BJ (cell line): Measurements from ENCODE around the gene GANAB. TPM values are rescaled to one million over a fixed set of nuclear protein-coding genes. Genes with fewer than 3 reads are reported as not detected.

Source experiments
- CTCF ChIA-PET: fragments of 350-600 bp; formaldehyde crosslinking; extraction: SDS; loops from one replicate; lab custom pipeline; 2021; ENCODE audit warnings: antibody characterized with exemption, inconsistent platforms; lab: Yijun Ruan, JAX
- POLR2A ChIA-PET: fragments of 300-600 bp; sonication (Branson Sonifier 250); formaldehyde crosslinking; extraction: SDS; loops from one replicate; lab custom pipeline; 2021; ENCODE audit warnings: antibody characterized with exemption; lab: Charles Lee
- DNase-seq: peaks from one replicate; pipeline ENCODE4 v3.0.0-alpha.2; 2011; ENCODE audit warnings: low read depth
- H3K27me3 ChIP-seq: 2 replicates; pipeline ENCODE4 v1.6.0; 2011; ENCODE audit warnings: low read length; ENCODE audit not compliant: control insufficient read depth, insufficient read depth
- H3K36me3 ChIP-seq: 2 replicates; pipeline ENCODE4 v1.5.1; 2011; ENCODE audit warnings: low read length; ENCODE audit not compliant: control insufficient read depth, insufficient read depth
- H3K4me3 ChIP-seq: 2 replicates; pipeline ENCODE4 v1.5.1; 2011; ENCODE audit warnings: low read depth, mild to moderate bottlenecking, control low read depth, low read length
- polyA plus RNA-seq: library from polyadenylated mRNA; depleted of rRNA; stranded (reverse); fragments of >200 nt; gene quantifications from 2 replicates; pipeline ENCODE4 v1.2.3, GENCODE V29; 2011
- TF ChIP-seq, protein P1 (sequence below): IDR thresholded peaks from 2 replicates; pipeline ENCODE4 v1.5.1; 2011; ENCODE audit warnings: low read depth, mild to moderate bottlenecking, control low read depth, inconsistent platforms, low read length, moderate library complexity; ENCODE audit not compliant: insufficient read depth

The GANAB gene
- polyA plus RNA-seq, 1 experiment, result 463 TPM

GRCh38 chr11:62604460-62605120 lies 41.8 kb downstream of the GANAB start:
- Histone ChIP-seq H3K36me3 (peaks cover 12% of the 10 kb centered on the region), H3K27me3 (no peaks in the 10 kb centered on the region), H3K4me3 (no peak overlapping the region)
- POLR2A ChIA-PET, result no interaction called here
- no peak for DNase-seq
- TF ChIP-seq, protein P1, sequence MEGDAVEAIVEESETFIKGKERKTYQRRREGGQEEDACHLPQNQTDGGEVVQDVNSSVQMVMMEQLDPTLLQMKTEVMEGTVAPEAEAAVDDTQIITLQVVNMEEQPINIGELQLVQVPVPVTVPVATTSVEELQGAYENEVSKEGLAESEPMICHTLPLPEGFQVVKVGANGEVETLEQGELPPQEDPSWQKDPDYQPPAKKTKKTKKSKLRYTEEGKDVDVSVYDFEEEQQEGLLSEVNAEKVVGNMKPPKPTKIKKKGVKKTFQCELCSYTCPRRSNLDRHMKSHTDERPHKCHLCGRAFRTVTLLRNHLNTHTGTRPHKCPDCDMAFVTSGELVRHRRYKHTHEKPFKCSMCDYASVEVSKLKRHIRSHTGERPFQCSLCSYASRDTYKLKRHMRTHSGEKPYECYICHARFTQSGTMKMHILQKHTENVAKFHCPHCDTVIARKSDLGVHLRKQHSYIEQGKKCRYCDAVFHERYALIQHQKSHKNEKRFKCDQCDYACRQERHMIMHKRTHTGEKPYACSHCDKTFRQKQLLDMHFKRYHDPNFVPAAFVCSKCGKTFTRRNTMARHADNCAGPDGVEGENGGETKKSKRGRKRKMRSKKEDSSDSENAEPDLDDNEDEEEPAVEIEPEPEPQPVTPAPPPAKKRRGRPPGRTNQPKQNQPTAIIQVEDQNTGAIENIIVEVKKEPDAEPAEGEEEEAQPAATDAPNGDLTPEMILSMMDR, result no peak
- CTCF ChIA-PET, result interaction anchor here (0.9 kb wide), 1 partner anchor 180 kb away, joined by 3 read pairs; no protein-coding TSS in a partner anchor

- TF ChIP-seq, protein P1, result no peak
- Histone ChIP-seq H3K36me3 (peaks cover 12% of the 10 kb centered on the region), H3K4me3 (no peak overlapping the region), H3K27me3 (no peaks in the 10 kb centered on the region)
- ChIA-PET POLR2A (no interaction called here), CTCF (interaction anchor here (0.8 to 1.4 kb wide), 3 partner anchors 12 to 209 kb away, joined by 3 to 4 read pairs (median 3); partner anchors contain the start of gene TUT1)
- DNase-seq, result no peak
Measured at GRCh38 chr11:62603776-62604299, 42.6 kb downstream of the GANAB start.

DNA sequence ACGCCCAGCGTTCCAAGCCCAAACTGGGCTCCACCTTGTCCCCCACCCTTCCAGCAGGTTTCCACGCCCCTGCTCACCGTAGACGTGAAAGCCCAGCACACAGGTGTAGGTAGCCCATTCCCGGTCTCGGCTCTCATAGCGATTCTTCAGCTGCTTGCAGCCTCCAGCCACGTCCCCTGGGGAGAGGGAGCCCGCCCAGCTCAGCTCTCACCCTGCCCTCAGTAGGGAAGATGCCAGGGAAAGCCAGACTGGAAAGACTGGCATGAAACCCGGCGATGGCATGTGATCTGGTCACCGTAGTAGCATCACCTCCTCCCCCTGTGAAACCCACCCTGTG lies 43.4 kb downstream of the GANAB start:
- ChIA-PET POLR2A (no interaction called here), CTCF (interaction anchor here (0.8 to 1.4 kb wide), 3 partner anchors 9 to 208 kb away, joined by 3 to 4 read pairs (median 3); no protein-coding TSS in a partner anchor)
- DNase-seq, result no peak
- no peaks in the 10 kb centered on the region for H3K27me3 ChIP-seq
- H3K36me3 ChIP-seq, result peaks cover 9% of the 10 kb centered on the region
- no peak overlapping the region for H3K4me3 ChIP-seq
- TF ChIP-seq, protein P1, result no peak

DNA sequence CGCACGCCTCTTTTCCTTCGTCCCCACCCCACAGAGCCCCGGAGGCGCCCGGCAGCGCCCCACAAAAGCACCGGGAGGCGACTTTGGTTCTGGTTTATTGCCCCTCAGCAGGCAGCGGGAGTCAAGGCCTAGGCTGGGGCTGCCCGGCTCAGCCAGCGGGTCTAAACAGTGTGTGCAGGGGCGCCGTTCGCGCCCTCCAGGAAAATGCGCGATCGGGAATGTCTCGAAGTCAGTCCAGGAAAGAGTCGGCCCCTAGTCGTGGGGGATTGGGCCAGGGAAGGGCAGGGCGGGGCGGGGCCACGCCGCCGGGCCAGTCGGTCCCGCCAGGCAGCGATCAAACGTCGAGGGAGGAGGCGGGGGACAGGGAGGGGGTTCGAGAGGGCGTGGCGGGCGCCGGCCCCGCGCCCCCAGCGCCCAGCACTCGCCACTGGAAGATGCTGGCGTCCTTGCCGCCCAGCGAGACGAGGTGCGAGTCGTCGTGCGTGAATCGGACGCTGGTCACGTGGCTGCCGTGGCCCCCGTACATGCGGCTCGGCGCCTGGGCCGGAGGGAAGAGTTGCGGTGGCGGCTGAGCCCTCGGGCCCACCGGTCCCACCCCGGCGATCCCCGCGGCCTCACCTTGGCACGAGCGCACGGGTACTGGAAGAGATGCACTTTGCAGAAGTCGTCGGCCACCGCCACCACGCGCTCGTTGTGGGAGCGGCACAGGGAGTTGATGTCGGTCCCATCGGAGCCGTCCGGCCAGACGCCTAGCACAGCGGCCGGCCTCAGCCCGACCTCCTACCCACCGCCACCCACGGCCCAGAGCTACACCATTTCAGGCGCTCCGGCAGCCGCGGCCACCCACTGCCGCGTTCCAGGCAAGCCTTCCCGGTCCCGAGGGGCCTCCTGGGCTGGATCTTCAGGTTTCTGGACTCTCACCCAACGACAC lies 44.0 kb downstream of the GANAB start:
- Histone ChIP-seq H3K4me3 (peak overlapping the region; percentile 96), H3K27me3 (no peaks in the 10 kb centered on the region), H3K36me3 (peaks cover 15% of the 10 kb centered on the region)
- CTCF ChIA-PET, result interaction anchor here (0.8 to 1.7 kb wide), 7 partner anchors 9 to 207 kb away, joined by 3 to 12 read pairs (median 5); partner anchors contain the start of gene TUT1
- TF ChIP-seq, protein P1, result no peak
- no peak for DNase-seq
- POLR2A ChIA-PET, result interaction anchor here (0.6 to 1.5 kb wide), 4 partner anchors 9 to 63 kb away, joined by 3 to 16 read pairs (median 5); partner anchors contain the start of genes C11orf98, CSKMT and TUT1
